GM21390 (cell line): ENCODE results near the gene TCFL5.
"Not testable (repeated sequence)": the region's sequence is repeated elsewhere in the genome, so short reads cannot be mapped to it uniquely, and the experiment has no call there.

Source experiments
- ATAC-seq: cut with Tn5 transposase; IDR thresholded peaks from one replicate; pipeline ENCODE4 v1.9.1; 2021; ENCODE audit not compliant: unreplicated experiment

TCFL5 gene

GRCh38 chr20:62858058-62858830 is 3.4 kb downstream of the TCFL5 start:
- no peak for ATAC-seq

DNA sequence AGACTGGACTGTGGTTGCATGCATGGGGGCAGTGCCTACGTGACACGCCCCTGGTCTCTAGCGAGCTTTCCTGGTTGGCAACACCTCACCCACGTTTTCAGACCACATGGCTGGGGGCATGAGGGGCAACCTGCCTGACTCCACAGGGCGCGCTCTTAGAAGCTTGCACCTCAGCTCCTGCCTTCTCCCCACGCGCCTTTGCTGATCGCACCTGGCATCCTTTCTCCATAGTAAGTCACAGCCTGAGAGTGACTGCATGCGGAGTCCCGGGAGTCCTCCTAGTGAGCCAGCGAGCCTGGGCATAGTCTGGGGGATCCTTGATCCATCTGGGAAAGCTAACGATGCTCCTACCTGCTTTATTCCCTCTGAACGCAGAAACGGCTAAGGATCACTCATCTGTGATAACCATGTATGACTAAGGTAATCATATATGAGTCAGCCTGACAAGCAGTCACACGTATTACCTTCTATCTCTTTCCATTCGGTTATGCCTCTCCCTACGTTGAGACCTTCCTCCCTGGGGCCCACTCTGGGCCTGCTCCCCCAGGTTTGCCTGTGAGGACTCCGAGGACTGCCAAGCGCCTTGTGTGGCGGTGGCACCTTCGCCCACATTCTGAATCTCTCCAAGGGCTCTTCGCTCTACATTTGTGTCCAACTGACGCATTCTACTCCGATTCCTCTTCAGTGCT is 4.5 kb downstream of the TCFL5 start:
- ATAC-seq, result no peak

GRCh38 chr20:62855120-62855519 is 6.5 kb downstream of the TCFL5 start:
- ATAC-seq, result no peak

GRCh38 chr20:62854121-62854520 is 7.5 kb downstream of the TCFL5 start:
- ATAC-seq, result no peak

GRCh38 chr20:62853304-62853703 is 8.3 kb downstream of the TCFL5 start:
- ATAC-seq, result not testable (repeated sequence)

- no peak for ATAC-seq
Measured at GRCh38 chr20:62852841-62853240, 8.8 kb downstream of the TCFL5 start.

GRCh38 chr20:62852196-62852595 is 9.4 kb downstream of the TCFL5 start:
- ATAC-seq, result no peak

- ATAC-seq, result no peak
Measured at GRCh38 chr20:62850333-62850974, 11.2 kb downstream of the TCFL5 start.

GRCh38 chr20:62849431-62849830 is 12.2 kb downstream of the TCFL5 start:
- no peak for ATAC-seq

DNA sequence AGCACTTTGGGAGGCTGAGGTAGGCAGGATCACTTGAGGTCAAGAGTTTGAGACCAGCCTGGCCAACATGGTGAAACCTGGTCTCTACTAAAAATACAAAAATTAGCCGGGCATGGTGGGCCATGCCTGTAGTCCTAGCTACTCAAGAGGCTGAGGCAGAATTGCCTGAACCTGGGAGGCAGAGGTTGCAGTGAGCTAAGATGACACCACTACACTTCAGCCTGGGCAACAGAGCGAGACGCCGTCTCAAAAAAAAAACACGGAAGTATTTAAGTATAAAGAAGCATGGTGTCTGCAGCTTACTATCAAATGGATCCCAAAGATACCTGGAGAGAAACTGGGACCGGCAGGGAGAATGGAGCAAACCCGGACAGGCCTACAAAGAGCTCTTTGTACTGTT is 12.7 kb downstream of the TCFL5 start:
- ATAC-seq, result not testable (repeated sequence)

DNA sequence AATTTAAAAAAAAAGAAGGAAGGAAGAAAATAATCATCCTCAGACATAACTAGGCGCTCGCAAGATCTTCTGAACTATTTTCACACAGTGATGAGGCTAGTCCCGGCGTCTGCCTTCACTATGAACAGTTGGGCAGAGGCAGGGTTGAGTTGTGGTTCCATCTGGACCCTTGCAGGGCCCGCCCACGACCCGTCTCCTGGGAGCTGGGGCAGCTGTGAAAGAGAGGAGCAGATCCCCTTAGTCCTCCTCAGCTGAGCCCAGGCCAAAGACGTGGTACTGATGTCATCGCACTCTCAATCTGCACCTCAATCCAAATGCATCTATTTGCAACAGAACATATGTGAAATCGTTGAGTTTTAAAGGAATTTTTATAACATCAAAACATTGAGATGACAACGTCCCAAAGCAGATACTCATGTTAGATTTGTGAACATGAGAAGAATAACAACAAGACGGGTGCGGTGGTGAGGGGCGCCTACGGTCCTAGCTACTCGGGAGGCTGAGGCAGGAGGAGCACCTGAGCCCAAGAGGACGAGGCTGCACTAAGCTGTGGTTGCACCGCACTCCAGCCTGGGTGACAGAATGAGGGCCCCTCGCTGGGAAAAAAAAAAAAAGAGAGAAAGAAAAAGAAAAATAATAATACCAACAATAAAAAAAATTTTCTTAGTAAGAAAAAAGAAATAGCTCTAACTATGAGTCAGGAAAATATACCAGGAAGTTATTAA is 15.3 kb downstream of the TCFL5 start:
- no peak for ATAC-seq

GRCh38 chr20:62845416-62846160 is 16.0 kb downstream of the TCFL5 start:
- ATAC-seq, result no peak

DNA sequence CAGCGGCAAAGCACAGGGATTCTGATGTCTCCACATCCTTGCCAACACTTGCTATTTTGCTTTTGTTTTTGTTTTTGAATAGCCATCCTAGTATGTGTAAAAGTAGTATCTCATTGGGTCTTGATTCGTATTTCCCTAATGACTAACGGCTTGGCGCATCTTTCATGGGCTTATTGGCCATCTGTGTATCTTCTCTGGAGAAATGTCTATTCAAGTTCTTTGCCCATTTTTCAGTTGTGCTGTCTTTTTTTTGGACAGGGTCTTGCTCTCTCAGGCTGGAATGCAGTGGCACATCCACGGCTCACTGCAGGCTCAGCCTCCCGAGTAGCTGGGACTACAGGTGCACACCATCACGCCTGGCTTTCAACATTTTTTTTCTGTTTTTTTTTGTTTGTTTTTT is 17.4 kb downstream of the TCFL5 start:
- ATAC-seq, result no peak

DNA sequence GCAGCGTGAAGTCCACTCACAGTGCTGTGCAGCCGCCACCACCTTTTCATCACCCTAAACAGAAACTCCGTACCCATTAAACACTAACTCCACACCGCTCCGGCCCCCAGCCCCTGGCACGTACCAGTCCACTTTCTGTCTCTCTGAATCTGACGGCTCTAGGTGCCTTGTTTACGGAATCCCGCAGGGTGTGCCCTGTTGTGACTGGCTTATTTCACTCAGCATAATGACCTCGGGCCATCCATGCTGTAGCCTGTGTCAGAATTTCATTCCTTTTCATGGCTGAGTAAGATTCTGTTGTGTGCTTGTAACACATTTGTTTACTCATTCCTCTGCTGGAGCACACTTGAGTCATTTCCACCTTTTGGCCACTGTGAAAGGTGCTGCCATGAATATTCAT is 18.0 kb downstream of the TCFL5 start:
- ATAC-seq, result no peak

DNA sequence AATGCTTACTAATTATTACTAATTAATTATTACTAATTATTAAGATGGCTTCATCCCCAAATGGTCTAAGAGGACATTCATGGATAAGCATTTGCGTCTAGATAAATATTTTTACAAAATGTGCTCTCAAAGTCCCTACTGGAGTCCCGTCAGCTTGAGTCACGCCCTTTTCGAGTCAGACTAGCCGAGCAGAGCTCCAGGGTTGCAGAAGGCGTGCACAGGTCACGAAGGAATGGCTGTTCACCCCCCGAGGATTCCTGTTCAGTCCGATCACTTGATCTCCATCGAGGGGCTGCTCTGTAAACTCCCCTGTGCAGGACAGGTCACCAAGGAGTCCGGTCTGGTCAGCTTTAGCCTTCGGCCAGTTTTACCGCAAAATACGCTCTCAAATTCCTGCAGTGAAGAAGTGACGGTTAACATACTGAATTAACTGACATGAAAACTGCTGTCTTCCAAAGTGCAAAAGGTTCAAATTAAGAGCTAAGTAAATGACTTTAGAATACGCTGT is 19.9 kb downstream of the TCFL5 start:
- ATAC-seq, result no peak

DNA sequence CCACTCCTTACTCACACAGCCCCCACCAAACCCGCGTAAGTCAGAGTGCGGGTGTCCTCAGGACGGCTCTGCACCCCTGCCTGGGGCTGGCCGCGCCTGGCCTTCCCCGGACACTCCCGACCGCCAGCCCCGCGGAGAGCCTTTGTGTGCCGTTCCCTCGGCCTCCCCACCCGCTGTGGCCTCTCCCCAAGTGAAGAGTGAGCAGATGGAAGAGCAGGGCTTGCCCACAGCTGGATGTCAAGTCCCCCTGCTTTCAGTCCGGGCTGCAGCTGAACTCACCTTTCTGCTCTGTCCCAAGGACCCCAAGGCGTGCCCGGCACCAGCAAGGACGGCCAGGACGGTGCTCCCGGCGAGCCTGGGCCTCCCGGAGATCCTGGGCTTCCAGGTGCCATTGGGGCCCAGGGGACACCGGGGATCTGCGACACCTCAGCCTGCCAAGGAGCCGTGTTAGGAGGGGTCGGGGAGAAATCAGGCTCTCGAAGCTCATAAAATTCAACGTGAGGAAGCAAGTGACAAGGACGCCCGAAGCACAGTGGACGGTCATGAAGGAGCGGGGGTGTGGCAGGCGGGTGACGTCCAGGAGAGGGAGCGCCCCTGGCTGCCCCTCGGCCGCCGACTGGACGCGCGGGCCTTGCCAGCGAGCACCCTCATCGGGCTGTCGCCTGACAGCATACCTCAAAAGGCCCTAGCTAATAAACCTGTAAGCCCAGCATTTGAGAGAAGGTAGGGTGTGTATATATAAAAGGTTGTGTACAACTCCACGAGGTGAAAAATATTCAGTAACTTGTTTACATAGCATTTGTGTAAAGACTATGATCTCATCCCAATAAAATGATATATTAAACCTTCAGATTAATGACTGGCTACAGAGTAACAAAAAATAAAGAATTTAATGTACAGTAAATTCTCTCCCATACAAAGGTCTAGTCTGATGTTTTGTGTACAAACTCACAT is 21.1 kb downstream of the TCFL5 start:
- ATAC-seq, result no peak

DNA sequence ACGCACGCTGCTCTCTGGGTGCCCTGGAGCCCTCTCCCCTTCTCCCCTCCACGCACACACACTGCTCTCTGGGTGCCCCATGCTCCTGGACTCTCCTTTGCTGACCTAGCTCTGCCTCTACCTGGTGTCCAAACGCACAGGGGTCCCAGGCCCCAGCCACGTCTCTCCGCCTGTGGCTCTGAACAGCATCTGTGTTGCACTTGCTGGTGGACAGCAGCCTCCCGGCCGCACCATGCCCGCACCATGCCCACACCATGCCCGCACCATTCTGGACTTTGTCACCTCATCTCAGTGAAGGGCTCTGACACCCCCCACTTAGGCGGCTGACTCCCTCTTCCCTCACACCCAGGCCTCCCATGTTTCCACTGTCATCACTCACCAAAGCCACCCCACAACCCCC is 21.8 kb downstream of the TCFL5 start:
- ATAC-seq, result no peak

GRCh38 chr20:62839261-62839660 is 22.4 kb downstream of the TCFL5 start:
- ATAC-seq, result no peak

- peak; percentile 74 for ATAC-seq
Measured at GRCh38 chr20:62838128-62838891, 23.3 kb downstream of the TCFL5 start.
